SH-SY5Y (cell line): ENCODE results near the gene PPARD.

Source experiments
- GATA2 ChIP-seq: IDR thresholded peaks from 2 replicates; pipeline ENCODE4 v1.6.1; 2011; ENCODE audit warnings: mild to moderate bottlenecking, low read depth, low read length
- GATA3 ChIP-seq: IDR thresholded peaks from 2 replicates; pipeline ENCODE4 v1.6.1; 2011; ENCODE audit warnings: low read depth, mild to moderate bottlenecking, low read length, moderate library complexity

PPARD gene

DNA sequence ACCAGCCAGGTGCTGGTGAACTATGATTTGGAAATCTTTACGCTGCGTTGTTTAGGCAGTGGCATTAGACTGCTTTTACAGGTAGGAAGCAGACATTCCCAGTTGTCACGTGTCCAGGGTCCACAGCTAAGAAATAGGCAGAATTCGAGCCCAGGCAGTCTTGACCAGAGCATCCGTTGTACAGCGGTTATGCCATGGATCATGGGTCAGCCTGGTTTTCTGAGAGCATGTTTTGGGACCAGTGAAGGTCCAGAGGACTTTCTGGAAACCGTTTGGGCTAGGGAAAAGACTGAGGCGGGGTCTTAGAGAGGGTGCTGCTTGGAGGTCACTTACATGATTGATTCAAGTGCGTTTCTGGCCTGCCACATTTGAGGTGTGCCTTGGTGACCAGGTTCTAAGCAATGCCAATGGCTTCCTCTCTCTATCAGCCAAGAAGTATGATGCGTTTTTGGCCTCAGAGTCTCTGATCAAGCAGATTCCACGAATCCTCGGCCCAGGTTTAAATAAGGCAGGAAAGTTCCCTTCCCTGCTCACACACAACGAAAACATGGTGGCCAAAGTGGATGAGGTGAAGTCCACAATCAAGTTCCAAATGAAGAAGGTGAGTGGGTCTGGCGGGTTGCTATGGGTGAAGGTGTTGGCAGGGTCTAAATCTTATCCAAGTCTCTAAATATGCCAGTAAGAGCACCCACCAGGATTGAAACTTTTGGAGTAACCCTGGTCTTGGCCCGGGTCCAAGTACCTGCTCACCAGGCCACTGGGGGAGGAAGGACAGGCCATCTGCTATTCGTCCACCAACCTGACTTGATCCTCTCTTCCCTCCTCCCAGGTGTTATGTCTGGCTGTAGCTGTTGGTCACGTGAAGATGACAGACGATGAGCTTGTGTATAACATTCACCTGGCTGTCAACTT is 127.6 kb downstream of the PPARD start:
- TF ChIP-seq GATA3 (no peak), GATA2 (no peak)

DNA sequence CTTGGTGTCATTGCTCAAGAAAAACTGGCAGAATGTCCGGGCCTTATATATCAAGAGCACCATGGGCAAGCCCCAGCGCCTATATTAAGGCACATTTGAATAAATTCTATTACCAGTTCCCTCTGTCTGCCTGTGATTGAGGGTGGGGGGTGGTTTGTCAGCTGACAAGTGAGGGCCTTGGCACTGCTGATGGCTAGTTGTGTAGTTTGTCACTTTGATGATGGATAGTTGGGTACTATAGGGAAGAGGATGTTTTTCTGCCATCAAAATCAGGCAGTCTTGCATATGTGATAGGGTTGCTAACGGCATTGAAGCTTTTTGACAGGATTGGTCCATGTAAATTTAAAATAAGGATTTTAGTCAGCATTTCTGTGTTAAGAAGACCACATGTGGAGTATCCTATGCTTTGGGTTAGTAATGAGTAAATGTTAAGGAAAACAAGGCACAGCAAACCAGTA is 128.3 kb downstream of the PPARD start:
- TF ChIP-seq GATA3 (no peak), GATA2 (no peak)

DNA sequence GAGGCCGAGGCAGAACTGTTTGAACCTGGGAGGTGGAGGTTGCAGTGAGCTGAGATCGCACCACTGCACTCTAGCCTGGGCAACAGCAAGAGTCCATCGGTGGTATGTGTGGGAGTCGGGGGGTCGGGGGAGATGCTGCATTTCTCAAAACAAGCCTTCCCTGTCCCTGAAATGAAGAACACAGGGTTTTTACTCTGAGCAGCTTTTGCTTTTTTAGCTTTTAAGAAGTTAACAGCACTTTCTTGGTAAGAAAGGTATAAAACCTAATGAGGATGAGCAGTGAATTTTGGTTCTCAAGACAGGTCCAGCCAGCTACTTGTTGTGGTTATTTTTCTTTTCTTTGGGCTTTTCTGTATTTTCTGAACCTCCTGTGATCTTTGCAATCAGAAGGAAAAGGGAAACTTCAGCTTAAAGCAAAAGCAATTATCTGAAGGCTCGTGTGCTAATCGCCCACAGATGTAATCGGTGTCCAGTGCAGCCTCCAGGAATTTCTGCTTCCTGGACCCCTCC is 129.5 kb downstream of the PPARD start:
- TF ChIP-seq GATA3: no peak
- no peak for TF ChIP-seq GATA2

DNA sequence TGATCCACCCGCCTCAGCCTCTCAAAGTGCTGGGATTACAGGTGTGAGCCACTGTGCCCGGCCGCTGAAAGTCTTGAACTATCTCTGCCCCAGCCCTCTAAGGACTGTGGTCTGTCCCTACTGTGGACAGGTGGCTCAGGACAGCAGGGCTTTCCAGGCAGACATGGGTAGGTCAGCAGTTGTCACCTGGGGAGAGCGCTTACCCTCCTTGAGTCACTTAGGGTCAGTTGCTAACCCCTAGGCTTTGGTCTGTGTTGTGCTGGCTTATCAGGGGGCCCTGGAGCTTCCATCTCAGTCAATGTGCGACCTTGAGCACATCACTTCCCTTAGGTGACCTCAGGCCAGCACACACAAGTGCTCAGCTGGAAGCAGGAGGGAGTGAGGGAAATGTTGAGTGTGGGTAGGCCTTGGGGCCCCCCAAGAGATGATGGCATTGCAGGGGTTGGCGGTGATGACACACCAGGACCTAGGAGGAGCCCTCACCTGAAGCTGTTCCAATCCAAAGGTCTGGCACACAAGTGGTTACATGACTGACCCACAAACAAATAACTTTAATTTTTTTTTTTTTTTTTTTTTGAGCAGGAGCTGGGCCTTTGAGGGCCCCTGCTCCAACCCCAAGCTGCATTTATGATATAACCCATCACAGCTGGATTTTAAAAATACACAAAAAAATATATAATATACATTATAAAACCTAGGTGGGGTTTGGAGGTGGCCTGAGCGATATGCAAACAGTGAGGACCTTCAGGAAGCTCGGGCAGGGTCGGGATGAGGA is 130.9 kb downstream of the PPARD start:
- TF ChIP-seq GATA2 (no peak), GATA3 (no peak)

DNA sequence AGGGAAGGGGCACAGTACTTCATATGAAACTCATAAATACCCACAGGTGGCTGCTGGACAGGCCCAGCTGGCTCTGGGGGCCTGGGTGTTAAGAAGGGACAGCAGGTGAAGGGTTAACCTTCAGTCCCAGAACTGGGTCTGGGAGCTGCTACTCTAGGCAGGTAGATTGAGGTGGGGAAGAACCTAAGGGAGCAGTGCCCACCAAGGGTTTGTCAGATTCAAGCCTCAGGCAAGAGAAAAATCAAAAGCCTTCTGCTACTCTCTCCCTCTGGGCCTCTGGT is 131.4 kb downstream of the PPARD start:
- TF ChIP-seq GATA3 (no peak), GATA2 (no peak)

DNA sequence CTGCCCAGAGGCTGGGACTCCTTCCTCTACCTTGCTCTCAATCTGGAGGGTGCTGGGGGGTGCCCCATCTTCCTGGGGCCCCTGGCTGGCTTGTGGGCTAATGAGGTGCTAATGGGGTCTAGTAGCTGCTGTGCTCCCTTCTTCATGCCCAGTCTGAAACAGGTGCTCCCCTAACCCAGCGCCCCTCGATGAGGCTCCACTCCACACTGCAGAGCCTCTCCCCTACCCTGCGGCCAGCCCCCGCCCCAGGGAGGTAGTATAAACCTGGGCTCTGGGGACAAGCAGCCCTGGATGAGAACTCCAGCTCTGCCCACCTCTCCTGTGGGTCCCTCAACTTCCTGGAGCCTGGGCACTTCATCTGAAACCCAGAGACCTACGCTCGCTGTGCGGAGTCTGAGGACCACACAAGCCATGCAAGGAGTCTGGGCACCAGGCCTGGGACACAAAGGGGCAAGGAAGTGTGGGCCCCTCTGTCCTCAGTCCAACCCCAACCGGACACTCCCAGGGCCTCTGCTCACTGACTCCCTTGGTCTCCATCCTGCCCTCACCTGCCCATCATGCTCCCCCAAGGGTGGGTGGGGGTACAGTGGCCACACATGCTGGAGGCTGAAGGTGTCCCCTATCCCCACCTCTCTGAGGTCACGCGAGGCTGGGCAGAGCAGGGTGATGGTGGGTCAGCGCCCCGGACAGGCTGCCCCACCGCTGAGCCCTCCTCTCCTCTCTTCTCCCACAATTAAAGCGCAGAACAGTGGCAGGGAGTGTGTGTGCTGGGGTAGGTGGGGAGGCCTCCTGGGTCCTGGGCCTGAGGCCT is 132.0 kb downstream of the PPARD start:
- TF ChIP-seq GATA2 (no peak), GATA3 (no peak)

DNA sequence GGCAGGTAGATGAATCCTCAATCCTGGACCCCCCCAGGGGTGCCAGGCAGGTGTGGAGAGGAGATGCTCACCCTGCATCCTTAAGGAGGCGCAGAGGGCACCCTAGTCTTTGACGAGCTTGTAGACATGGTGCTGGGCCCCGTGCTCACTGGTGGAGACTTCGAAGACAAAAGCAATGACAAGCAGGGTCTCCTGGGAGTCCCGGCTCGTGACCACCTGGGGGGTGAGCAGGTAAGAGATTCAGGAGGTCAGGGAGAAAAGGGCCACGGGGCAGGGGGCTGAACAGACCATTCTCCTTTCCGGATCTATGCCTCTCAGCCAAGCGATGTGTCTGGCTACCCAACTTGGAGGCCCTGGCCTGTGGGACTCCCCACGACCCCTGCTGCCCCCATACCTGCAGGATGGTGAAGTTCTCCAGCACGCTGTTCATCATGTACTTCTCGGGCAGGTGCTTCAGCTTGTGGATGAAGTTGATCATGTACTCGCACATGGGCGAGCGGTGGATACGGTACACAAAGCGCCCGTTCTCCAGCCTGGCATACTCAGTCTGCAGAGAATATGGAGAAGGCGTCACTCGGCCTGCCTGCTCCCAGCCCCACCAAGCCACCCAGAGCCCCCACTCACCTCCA is 132.7 kb downstream of the PPARD start:
- TF ChIP-seq GATA2 (no peak), GATA3 (no peak)

DNA sequence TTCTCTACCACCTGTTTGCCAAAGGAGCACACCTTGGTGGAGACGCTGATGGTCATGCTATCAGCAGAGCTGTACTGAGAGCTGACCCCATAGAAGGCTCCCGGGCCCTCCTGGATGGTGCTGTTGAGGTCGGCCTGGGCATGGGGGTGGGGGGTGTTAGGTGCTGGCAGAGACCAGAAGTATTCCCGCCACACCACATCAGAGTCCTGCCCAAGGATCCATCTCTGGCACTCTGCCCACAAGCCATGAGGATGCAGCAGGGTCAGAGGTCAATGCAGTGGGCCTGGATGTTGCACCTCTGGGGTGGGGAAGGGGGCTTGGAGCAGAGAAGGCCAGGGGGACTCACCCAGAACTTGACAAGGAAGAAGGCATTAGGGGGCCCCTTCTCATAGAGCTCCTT is 133.2 kb downstream of the PPARD start:
- TF ChIP-seq GATA3: no peak

DNA sequence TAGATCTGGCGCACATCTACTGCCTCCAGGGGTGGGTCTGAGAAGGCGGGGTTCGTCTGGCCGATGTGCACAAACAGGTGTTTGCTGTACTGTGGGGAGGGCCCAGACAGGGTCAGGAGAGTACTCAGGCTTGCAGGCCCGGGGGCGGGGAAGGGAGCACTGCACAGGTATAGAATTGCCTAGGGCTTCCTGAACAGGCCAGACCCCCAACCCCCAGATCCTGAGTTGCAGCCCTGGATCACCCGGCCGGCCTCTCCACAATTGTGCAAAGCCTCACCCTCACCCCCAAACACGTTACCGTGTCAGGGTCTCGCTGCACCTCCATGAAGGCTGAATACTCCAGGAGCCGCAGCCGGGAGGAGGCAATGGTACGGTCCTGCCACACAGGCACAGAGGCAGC is 133.6 kb downstream of the PPARD start:
- TF ChIP-seq GATA2: no peak
- no peak for TF ChIP-seq GATA3

DNA sequence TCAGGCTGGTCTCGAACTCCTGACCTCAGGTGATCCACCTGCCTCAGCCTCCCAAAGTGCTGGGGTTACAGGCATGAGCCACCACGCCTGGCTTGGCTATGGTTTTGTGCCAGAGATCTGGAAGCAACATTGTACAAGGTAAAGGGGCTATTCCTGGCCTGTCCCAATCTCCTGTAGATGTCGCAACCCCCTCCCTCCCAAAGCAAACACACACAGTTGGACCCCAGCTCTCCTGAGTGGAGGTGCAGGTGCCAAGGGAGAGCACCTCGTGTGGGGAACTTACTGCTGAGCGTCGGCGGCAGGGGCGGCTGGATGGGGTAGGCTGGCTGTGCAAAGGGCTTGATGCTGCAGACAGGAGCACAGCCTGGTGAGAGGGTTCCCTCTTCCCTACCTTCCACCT is 134.7 kb downstream of the PPARD start:
- TF ChIP-seq GATA3 (no peak), GATA2 (no peak)
